ENCODE results near the gene IGFBPL1.

- TF ChIP-seq CTCF (IDR thresholded peaks at IDR 0.05), result no peak
- TF ChIP-seq POLR2A (IDR thresholded peaks at IDR 0.05), result no peak
Measured at GRCh38 chr9:38440516-38440915, 16.3 kb upstream of the IGFBPL1 start.
